Smooth muscle cell (in vitro differentiated cells): ENCODE data around the gene FARP2. TPM values are rescaled to one million over a fixed set of nuclear protein-coding genes. Genes with fewer than 3 reads are reported as not detected.

ENCODE experiments used
- DNase-seq: peaks from one replicate; lab custom pipeline; 2025; ENCODE audit not compliant: unreplicated experiment; lab: John Stamatoyannopoulos, UW
- H2AFZ ChIP-seq: fragments of 200-600 bp; sonication (generic); 2 replicates; pipeline ENCODE4 v1.6.0; 2016; ENCODE audit warnings: antibody characterized with exemption, low read depth, mild to moderate bottlenecking
- H3F3A ChIP-seq: fragments of 200-600 bp; sonication (generic); 2 replicates; pipeline ENCODE4 v1.6.0; 2017; ENCODE audit warnings: antibody characterized with exemption, low read depth
- H3K27ac ChIP-seq: fragments of 200-600 bp; sonication (generic); 2 replicates; pipeline ENCODE4 v1.5.1; 2016; ENCODE audit warnings: low read depth, mild to moderate bottlenecking
- H3K27me3 ChIP-seq: fragments of 200-600 bp; sonication (generic); 2 replicates; pipeline ENCODE4 v1.6.1; 2016; ENCODE audit warnings: low read depth, mild to moderate bottlenecking
- H3K36me3 ChIP-seq: fragments of 200-600 bp; sonication (generic); 2 replicates; pipeline ENCODE4 v1.5.1; 2016; ENCODE audit warnings: low read depth
- H3K4me1 ChIP-seq: fragments of 200-600 bp; sonication (generic); 2 replicates; pipeline ENCODE4 v1.5.1; 2016; ENCODE audit warnings: low read depth
- H3K4me2 ChIP-seq: fragments of 200-600 bp; sonication (generic); 2 replicates; pipeline ENCODE4 v1.6.0; 2016; ENCODE audit warnings: mild to moderate bottlenecking
- H3K4me3 ChIP-seq: fragments of 200-600 bp; sonication (generic); 2 replicates; pipeline ENCODE4 v1.5.1; 2016; ENCODE audit warnings: mild to moderate bottlenecking
- H3K79me2 ChIP-seq: fragments of 200-600 bp; sonication (generic); 2 replicates; pipeline ENCODE4 v1.6.0; 2016; ENCODE audit warnings: low read depth, mild to moderate bottlenecking
- H3K9ac ChIP-seq: fragments of 200-600 bp; sonication (generic); 2 replicates; pipeline ENCODE4 v1.6.0; 2016; ENCODE audit warnings: low read depth
- H3K9me3 ChIP-seq: fragments of 200-600 bp; sonication (generic); replicated peaks from 2 replicates; pipeline ENCODE4 v1.5.1; 2016; ENCODE audit warnings: low read depth
- H4K20me1 ChIP-seq: fragments of 200-600 bp; sonication (generic); 2 replicates; pipeline ENCODE4 v1.6.0; 2016; ENCODE audit warnings: low read depth
- WGBS: methylation state at CpG from one replicate; pipeline ENCODE4 v1.1.7; 2016; ENCODE audit warnings: low lambda C conversion rate; 5-methylcytosine and 5-hydroxymethylcytosine counted together
- polyA plus RNA-seq: library from polyadenylated mRNA; unstranded; fragments of >200 nt; fragmentation: Nextera tagmentation; extraction: Ambion mirVana; gene quantifications from 2 replicates; pipeline ENCODE4 v1.2.1, GENCODE V29; 2016
- total RNA-seq: library from RNA; depleted of rRNA; stranded (reverse); fragments of >200 nt; gene quantifications from 2 replicates; pipeline ENCODE4 v1.2.3, GENCODE V29; 2014
- TF ChIP-seq, protein P1 (sequence below): fragments of 200-600 bp; sonication (generic); IDR thresholded peaks from 2 replicates; pipeline ENCODE4 v1.5.1; 2017; ENCODE audit warnings: borderline replicate concordance, mild to moderate bottlenecking, antibody characterized with exemption; ENCODE audit not compliant: insufficient read depth, poor library complexity, severe bottlenecking

The FARP2 gene
- total and polyA plus RNA-seq, 2 experiments from 2014 or later, result 15.9 to 27.4 TPM

DNA sequence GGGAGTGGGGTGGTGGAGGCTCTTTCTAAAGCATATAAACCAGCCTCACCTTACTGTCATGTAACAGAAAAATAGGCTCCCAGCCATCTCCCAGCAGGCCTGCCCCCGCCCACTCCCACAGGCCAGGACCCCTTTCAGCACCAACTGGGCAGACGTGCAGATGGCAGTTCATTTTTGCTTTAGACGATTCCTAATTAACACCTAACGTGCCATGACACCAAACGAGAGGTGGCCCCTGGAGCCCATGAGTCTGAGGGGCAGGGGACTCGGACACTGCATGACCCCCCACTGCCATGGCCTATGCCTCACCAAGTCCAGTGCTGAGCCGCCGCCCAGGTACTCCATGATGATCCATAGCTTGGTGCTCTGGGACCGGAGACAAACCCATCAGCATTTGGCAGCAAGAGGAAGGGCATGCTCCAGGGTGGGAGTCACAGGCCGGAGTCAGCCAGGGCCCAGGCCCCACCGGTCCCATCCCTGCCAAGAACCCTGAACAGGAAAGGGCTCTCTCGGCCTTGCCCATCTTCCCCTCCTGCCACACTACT, 144.4 kb downstream of the FARP2 start:
- no peaks in the 10 kb centered on the region for H3K4me1 ChIP-seq
- no peak overlapping the region for H3K27ac ChIP-seq
- H3K36me3 ChIP-seq, result no peaks in the 10 kb centered on the region
- no peaks in the 10 kb centered on the region for H3K9me3 ChIP-seq
- H3K27me3 ChIP-seq, result no peaks in the 10 kb centered on the region
- H3K4me3 ChIP-seq, result no peak overlapping the region
- no peak overlapping the region for H3K4me2 ChIP-seq
- no peaks in the 10 kb centered on the region for H3F3A ChIP-seq
- TF ChIP-seq, protein P1, sequence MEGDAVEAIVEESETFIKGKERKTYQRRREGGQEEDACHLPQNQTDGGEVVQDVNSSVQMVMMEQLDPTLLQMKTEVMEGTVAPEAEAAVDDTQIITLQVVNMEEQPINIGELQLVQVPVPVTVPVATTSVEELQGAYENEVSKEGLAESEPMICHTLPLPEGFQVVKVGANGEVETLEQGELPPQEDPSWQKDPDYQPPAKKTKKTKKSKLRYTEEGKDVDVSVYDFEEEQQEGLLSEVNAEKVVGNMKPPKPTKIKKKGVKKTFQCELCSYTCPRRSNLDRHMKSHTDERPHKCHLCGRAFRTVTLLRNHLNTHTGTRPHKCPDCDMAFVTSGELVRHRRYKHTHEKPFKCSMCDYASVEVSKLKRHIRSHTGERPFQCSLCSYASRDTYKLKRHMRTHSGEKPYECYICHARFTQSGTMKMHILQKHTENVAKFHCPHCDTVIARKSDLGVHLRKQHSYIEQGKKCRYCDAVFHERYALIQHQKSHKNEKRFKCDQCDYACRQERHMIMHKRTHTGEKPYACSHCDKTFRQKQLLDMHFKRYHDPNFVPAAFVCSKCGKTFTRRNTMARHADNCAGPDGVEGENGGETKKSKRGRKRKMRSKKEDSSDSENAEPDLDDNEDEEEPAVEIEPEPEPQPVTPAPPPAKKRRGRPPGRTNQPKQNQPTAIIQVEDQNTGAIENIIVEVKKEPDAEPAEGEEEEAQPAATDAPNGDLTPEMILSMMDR, result no peak
- no peak overlapping the region for H2AFZ ChIP-seq
- H3K79me2 ChIP-seq, result peaks cover 61% of the 10 kb centered on the region
- WGBS, result 93% methylated on average over 12 of the region's 12 CpGs
- no peak for DNase-seq
- peaks cover 82% of the 10 kb centered on the region for H4K20me1 ChIP-seq
- no peak overlapping the region for H3K9ac ChIP-seq

GRCh38 chr2:241501099-241501541, 145.0 kb downstream of the FARP2 start:
- no peaks in the 10 kb centered on the region for H3K9me3 ChIP-seq
- no peaks in the 10 kb centered on the region for H3F3A ChIP-seq
- no peaks in the 10 kb centered on the region for H3K36me3 ChIP-seq
- WGBS, result 99% methylated on average over 12 of the region's 12 CpGs
- no peak overlapping the region for H3K27ac ChIP-seq
- TF ChIP-seq, protein P1, result no peak
- no peak overlapping the region for H2AFZ ChIP-seq
- no peaks in the 10 kb centered on the region for H3K4me1 ChIP-seq
- peaks cover 67% of the 10 kb centered on the region for H3K79me2 ChIP-seq
- no peak overlapping the region for H3K4me3 ChIP-seq
- no peak for DNase-seq
- no peak overlapping the region for H3K9ac ChIP-seq
- H4K20me1 ChIP-seq, result peaks cover 88% of the 10 kb centered on the region
- H3K4me2 ChIP-seq, result no peak overlapping the region
- H3K27me3 ChIP-seq, result no peaks in the 10 kb centered on the region

DNA sequence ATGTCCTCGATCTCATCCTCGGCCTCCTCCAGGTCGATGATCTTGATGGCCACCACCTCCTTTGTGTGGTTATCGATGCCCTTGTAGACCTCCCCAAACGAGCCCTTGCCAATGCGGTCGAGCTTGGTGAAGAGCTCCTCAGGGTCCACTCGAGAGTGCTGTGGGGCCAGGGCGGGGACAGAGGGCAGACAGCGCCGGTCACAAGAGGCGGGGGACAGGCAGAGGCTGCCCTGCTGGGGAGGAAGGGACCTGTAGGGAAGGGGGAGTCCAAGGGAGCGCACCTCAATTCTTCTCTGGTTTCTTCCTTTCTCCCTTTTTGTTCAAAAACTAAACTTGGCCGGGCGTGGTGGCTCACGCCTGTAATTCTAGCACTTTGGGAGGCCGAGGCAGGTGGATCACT, 145.5 kb downstream of the FARP2 start:
- Histone ChIP-seq H3K4me1 (peaks cover 4% of the 10 kb centered on the region), H3K4me3 (no peak overlapping the region), H3K27ac (no peak overlapping the region), H3K9me3 (no peaks in the 10 kb centered on the region), H3K79me2 (peaks cover 72% of the 10 kb centered on the region), H4K20me1 (peaks cover 93% of the 10 kb centered on the region), H3K36me3 (no peaks in the 10 kb centered on the region), H3K27me3 (no peaks in the 10 kb centered on the region), H3K4me2 (no peak overlapping the region), H3F3A (no peaks in the 10 kb centered on the region), H3K9ac (no peak overlapping the region), H2AFZ (no peak overlapping the region)
- TF ChIP-seq, protein P1, result no peak
- 96% methylated on average over 17 of the region's 17 CpGs for WGBS
- no peak for DNase-seq

DNA sequence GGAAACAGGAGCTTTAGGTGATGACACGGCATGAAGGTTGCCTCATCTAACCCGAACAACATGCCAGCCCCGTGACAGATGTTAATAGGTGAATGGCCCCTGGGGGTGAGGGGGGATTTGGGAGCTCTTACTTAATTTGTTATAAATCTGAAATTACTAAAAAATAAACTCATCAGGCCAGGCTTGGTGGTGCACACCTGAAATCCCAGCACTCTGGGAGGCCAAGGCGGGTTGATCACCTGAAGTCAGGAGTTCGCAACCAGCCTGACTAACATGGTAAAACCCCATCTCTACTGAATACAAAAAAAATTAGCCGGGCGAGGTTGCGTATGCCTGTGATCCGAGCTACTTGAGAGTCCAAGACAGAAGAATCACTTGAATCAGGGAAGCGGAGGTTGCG, 146.2 kb downstream of the FARP2 start:
- H4K20me1 ChIP-seq, result peaks cover 95% of the 10 kb centered on the region
- H3K79me2 ChIP-seq, result peaks cover 79% of the 10 kb centered on the region
- H3K9ac ChIP-seq, result no peak overlapping the region
- H3K4me1 ChIP-seq, result peaks cover 11% of the 10 kb centered on the region
- H3K36me3 ChIP-seq, result no peaks in the 10 kb centered on the region
- no peaks in the 10 kb centered on the region for H3F3A ChIP-seq
- no peaks in the 10 kb centered on the region for H3K27me3 ChIP-seq
- no peak overlapping the region for H3K4me2 ChIP-seq
- no peak overlapping the region for H3K4me3 ChIP-seq
- no peak overlapping the region for H2AFZ ChIP-seq
- TF ChIP-seq, protein P1, result no peak
- WGBS, result 93% methylated on average over 11 of the region's 11 CpGs
- no peak overlapping the region for H3K27ac ChIP-seq
- DNase-seq, result no peak
- no peaks in the 10 kb centered on the region for H3K9me3 ChIP-seq
